H1 (cell line): ENCODE data around the gene TCF20. TPM values are rescaled to one million over a fixed set of nuclear protein-coding genes. Genes with fewer than 3 reads are reported as not detected.

Experiments
- CTCF ChIA-PET: fragments of 300-600 bp; sonication (Branson Sonifier 250); formaldehyde crosslinking; loops from one replicate; lab custom pipeline; 2021; ENCODE audit not compliant: partially characterized antibody; lab: Charles Lee
- POLR2A ChIA-PET: fragments of 300-600 bp; sonication (Branson Sonifier 250); formaldehyde crosslinking; loops from one replicate; lab custom pipeline; 2021; ENCODE audit warnings: inconsistent platforms; ENCODE audit not compliant: partially characterized antibody; lab: Charles Lee
- DNase-seq, 2 experiments: peaks; one replicate each; pipeline versions ENCODE4 v3.0.0 to v3.0.0-alpha.2; 2010 to 2022; ENCODE audit warnings: low spot score in 2 of 2, low read depth in 1 of 2, mixed read lengths in 1 of 2
- FAIRE-seq: peaks from 2 replicates; lab custom pipeline; 2011; peaks lifted over from hg19 to GRCh38; lab: Jason Lieb, UNC
- H2AFZ ChIP-seq: 2 replicates; pipeline ENCODE4 v1.8.1; 2012; ENCODE audit warnings: low read length, inconsistent platforms
- H2AK5ac ChIP-seq: 2 replicates; pipeline ENCODE4 v1.6.1; 2013; ENCODE audit warnings: low read depth, low read length
- H2BK120ac ChIP-seq: replicated peaks from 2 replicates; pipeline ENCODE3; 2013; ENCODE audit warnings: low read depth, low read length, inconsistent platforms
- H2BK12ac ChIP-seq: 2 replicates; pipeline ENCODE4 v1.6.1; 2013; ENCODE audit warnings: low read depth, low read length
- H2BK15ac ChIP-seq: 2 replicates; pipeline ENCODE4 v1.6.1; 2013; ENCODE audit warnings: low read length
- H2BK20ac ChIP-seq: 2 replicates; pipeline ENCODE4 v1.6.1; 2013; ENCODE audit warnings: low read length
- H2BK5ac ChIP-seq: 2 replicates; pipeline ENCODE4 v1.6.1; 2013; ENCODE audit warnings: low read depth, low read length
- H3K14ac ChIP-seq: 2 replicates; pipeline ENCODE4 v1.6.1; 2013; ENCODE audit warnings: inconsistent platforms; ENCODE audit not compliant: insufficient read length
- H3K18ac ChIP-seq: 2 replicates; pipeline ENCODE4 v1.6.1; 2013; ENCODE audit warnings: low read length; ENCODE audit errors: extremely low read depth
- H3K23ac ChIP-seq: 2 replicates; pipeline ENCODE4 v1.6.1; 2013; ENCODE audit warnings: inconsistent platforms; ENCODE audit not compliant: insufficient read length
- H3K23me2 ChIP-seq: 2 replicates; pipeline ENCODE4 v1.6.1; 2013; ENCODE audit warnings: low read depth, low read length
- H3K27ac ChIP-seq: 2 replicates; pipeline ENCODE4 v1.6.1; 2011; ENCODE audit warnings: low read depth, low read length, inconsistent platforms
- H3K27me3 ChIP-seq, 4 experiments: replicated peaks in 1 of 4; 1 replicate in 1 of 4; 2 replicates in 3 of 4; pipeline versions ENCODE4 v1.6.1 to v1.8.1; 2011 to 2013; ENCODE audit warnings: low read length in 3 of 4, mild to moderate bottlenecking in 3 of 4, inconsistent platforms in 2 of 4, mixed read lengths in 2 of 4, moderate library complexity in 1 of 4; ENCODE audit not compliant: control insufficient read depth in 3 of 4, insufficient read depth in 3 of 4; ENCODE audit errors: extremely low read depth in 1 of 4
- H3K36me3 ChIP-seq, 4 experiments: 2 replicates each; pipeline versions ENCODE4 v1.6.1 to v1.8.1; 2011 to 2013; ENCODE audit warnings: mild to moderate bottlenecking in 4 of 4, low read length in 3 of 4, moderate library complexity in 2 of 4, control low read depth in 1 of 4, inconsistent platforms in 1 of 4; ENCODE audit not compliant: insufficient read depth in 4 of 4, control insufficient read depth in 2 of 4
- H3K4ac ChIP-seq: replicated peaks from 2 replicates; pipeline ENCODE3; 2013; ENCODE audit warnings: low read length, low read depth, mixed read lengths, inconsistent platforms; ENCODE audit not compliant: insufficient read length
- H3K4me1 ChIP-seq, 4 experiments: replicated peaks in 1 of 4; 1 replicate in 1 of 4; 2 replicates in 3 of 4; pipeline versions ENCODE4 v1.6.1 to v1.8.1; 2011 to 2013; ENCODE audit warnings: low read length in 3 of 4, inconsistent platforms in 2 of 4, mixed read lengths in 1 of 4; ENCODE audit not compliant: insufficient read depth in 4 of 4, control insufficient read depth in 3 of 4
- H3K4me2 ChIP-seq, 2 experiments: 2 replicates each; pipeline versions ENCODE4 v1.6.1 to v1.8.1; 2011 to 2013; ENCODE audit warnings: low read depth in 2 of 2, low read length in 2 of 2, control low read depth in 1 of 2, inconsistent platforms in 1 of 2, mild to moderate bottlenecking in 1 of 2; ENCODE audit not compliant: insufficient read depth in 1 of 2
- H3K4me3 ChIP-seq, 4 experiments: fragments of 200-600, 300-600 bp in 1 of 4; sonication (generic), shearing (Covaris generic), sonication (Bioruptor Twin) in 1 of 4; 2 replicates each; pipeline versions ENCODE4 v1.5.1 to v1.8.1; 2011 to 2016; ENCODE audit warnings: low read length in 4 of 4, low read depth in 3 of 4, control low read depth in 2 of 4, inconsistent platforms in 2 of 4, mild to moderate bottlenecking in 2 of 4, mixed read lengths in 1 of 4, moderate library complexity in 1 of 4; ENCODE audit not compliant: insufficient read depth in 2 of 4; ENCODE audit errors: extremely low read depth in 1 of 4
- H3K56ac ChIP-seq: replicated peaks from 2 replicates; pipeline ENCODE3; 2013; ENCODE audit warnings: low read depth, mild to moderate bottlenecking, mixed read lengths, low read length, inconsistent platforms; ENCODE audit not compliant: insufficient read length
- H3K79me1 ChIP-seq: 2 replicates; pipeline ENCODE4 v1.6.1; 2013; ENCODE audit warnings: low read depth, low read length, control low read depth
- H3K79me2 ChIP-seq, 2 experiments: 2 replicates each; pipeline versions ENCODE4 v1.6.1 to v1.8.1; 2012 to 2013; ENCODE audit warnings: low read length in 2 of 2, mild to moderate bottlenecking in 2 of 2, inconsistent platforms in 1 of 2; ENCODE audit not compliant: insufficient read depth in 2 of 2, control insufficient read depth in 1 of 2
- H3K9ac ChIP-seq, 4 experiments: replicated peaks in 1 of 4; 1 replicate in 1 of 4; 2 replicates in 3 of 4; pipeline versions ENCODE4 v1.6.1 to v1.8.1; 2011 to 2013; ENCODE audit warnings: low read depth in 3 of 4, low read length in 3 of 4, control low read depth in 2 of 4, mild to moderate bottlenecking in 2 of 4, moderate library complexity in 2 of 4, inconsistent platforms in 1 of 4; ENCODE audit errors: extremely low read depth in 1 of 4
- H3K9me3 ChIP-seq, 2 experiments: 2 replicates each; pipeline versions ENCODE4 v1.6.1 to v1.8.1; 2012 to 2013; ENCODE audit warnings: mild to moderate bottlenecking in 2 of 2, moderate library complexity in 2 of 2, control low read depth in 1 of 2, inconsistent platforms in 1 of 2, low read depth in 1 of 2, low read length in 1 of 2, mixed read lengths in 1 of 2; ENCODE audit not compliant: insufficient read depth in 2 of 2
- H4K20me1 ChIP-seq, 2 experiments: replicated peaks in 1 of 2; 2 replicates each; pipeline versions ENCODE3 to v1.8.1; 2011 to 2013; ENCODE audit warnings: inconsistent platforms in 2 of 2, low read length in 2 of 2, mild to moderate bottlenecking in 1 of 2; ENCODE audit not compliant: insufficient read depth in 2 of 2, control insufficient read depth in 1 of 2
- H4K5ac ChIP-seq: 2 replicates; pipeline ENCODE4 v1.6.1; 2013; ENCODE audit warnings: low read length, low read depth, mixed read lengths, inconsistent platforms; ENCODE audit not compliant: insufficient read length
- H4K8ac ChIP-seq: 2 replicates; pipeline ENCODE4 v1.8.0; 2013; ENCODE audit warnings: mild to moderate bottlenecking, moderate library complexity, low read length, inconsistent platforms; ENCODE audit not compliant: insufficient read depth; ENCODE audit errors: extremely low read depth
- H4K91ac ChIP-seq: replicated peaks from 2 replicates; pipeline ENCODE3; 2013; ENCODE audit warnings: low read length, mixed read lengths, inconsistent platforms; ENCODE audit not compliant: insufficient read length
- CREB1 ChIP-seq: IDR thresholded peaks from 2 replicates; pipeline ENCODE4 v1.6.1; 2012; ENCODE audit warnings: inconsistent platforms
- E2F6 ChIP-seq: IDR thresholded peaks from 2 replicates; pipeline ENCODE4 v1.6.1; 2012; ENCODE audit warnings: inconsistent platforms
- WGBS, 2 experiments: shearing (Covaris generic) in 1 of 2; methylation state at CpG; one replicate each; pipeline versions ENCODE4 v1.1.6 to v1.1.7; 2013 to 2015; ENCODE audit warnings: low lambda C conversion rate in 2 of 2, mixed read lengths in 2 of 2, inconsistent platforms in 1 of 2, low coverage in 1 of 2, missing lambda C conversion rate in 1 of 2; ENCODE audit not compliant: insufficient replicate concordance in 2 of 2, insufficient coverage in 1 of 2, insufficient read length in 1 of 2; ENCODE audit errors: extremely low coverage in 1 of 2, missing lambda C conversion rate in 1 of 2; 5-methylcytosine and 5-hydroxymethylcytosine counted together
- polyA plus RNA-seq, 7 experiments: library from polyadenylated mRNA; depleted of rRNA in 3 of 7; stranded (reverse) in 5 of 7; unstranded in 2 of 7; fragments of >200 nt in 5 of 7; fragments of 200-250 nt in 2 of 7; gene quantifications; 1 replicate in 5 of 7; 2 replicates in 1 of 7; 4 replicates in 1 of 7; pipeline versions ENCODE4 v1.2.1 to v1.2.3, GENCODE V29; 2011 to 2013; ENCODE audit warnings: missing spikeins in 2 of 7, mixed read lengths in 2 of 7
- total RNA-seq: library from RNA; stranded (reverse); fragmentation: NEBNext Ultra II Directional; extraction: Animal tissue kit (Norgen Biotek cat#: 25700); gene quantifications from 2 replicates; pipeline ENCODE4 v1.2.1, GENCODE V29; 2021

Gene TCF20
- total and polyA plus RNA-seq, 2 of the 8 experiments (the other 6 are each of a cell fraction or from before 2014, with no cell fraction given) = 22.0 to 79.8 TPM

- H3K27me3 ChIP-seq = peaks cover 0 to 64% (median 47%) of the 10 kb centered on the region in 4 experiments; a peak in 6 of 7 replicates
- CTCF ChIA-PET = interaction anchor here (0.6 to 4.3 kb wide), 16 partner anchors 12 to 165 kb away, joined by 3 to 27 read pairs (median 4); no protein-coding TSS in a partner anchor
- 92% methylated on average over 5 of the region's 5 CpGs; no CpG with 5 or more reads in 1 of the 2 experiments for WGBS, 2 experiments
- H3K14ac ChIP-seq = no peak overlapping the region
- no peak overlapping the region for H3K23ac ChIP-seq
- peaks cover 8 to 26% (median 14%) of the 10 kb centered on the region in 4 experiments for H3K4me1 ChIP-seq
- no peak overlapping the region for H3K18ac ChIP-seq
- H3K27ac ChIP-seq = no peak overlapping the region
- H3K56ac ChIP-seq = no peak overlapping the region
- no peak overlapping the region for H3K9ac ChIP-seq
- no peak overlapping the region for H2BK12ac ChIP-seq
- no peak overlapping the region for H2BK20ac ChIP-seq
- no peak overlapping the region for H4K5ac ChIP-seq
- H4K91ac ChIP-seq = no peak overlapping the region
- H3K79me1 ChIP-seq = no peaks in the 10 kb centered on the region
- peaks cover 18 to 38% of the 10 kb centered on the region in 2 experiments for H4K20me1 ChIP-seq
- peak; percentile 49; the same call in 1 of the 2 replicates for TF ChIP-seq E2F6
- TF ChIP-seq CREB1 = no peak
- no peaks in the 10 kb centered on the region for H3K9me3 ChIP-seq
- H2AFZ ChIP-seq = no peak overlapping the region
- H3K4me2 ChIP-seq = no peak overlapping the region
- FAIRE-seq = no peak
- H3K79me2 ChIP-seq = no peaks in the 10 kb centered on the region
- no peak overlapping the region for H2BK120ac ChIP-seq
- H2BK5ac ChIP-seq = no peak overlapping the region
- no peaks in the 10 kb centered on the region for H3K36me3 ChIP-seq
- H3K4ac ChIP-seq = no peak overlapping the region
- POLR2A ChIA-PET = interaction anchor here (0.9 to 1.9 kb wide), 5 partner anchors 12 to 159 kb away, joined by 3 to 7 read pairs (median 3); no protein-coding TSS in a partner anchor
- no peak overlapping the region for H2AK5ac ChIP-seq
- H3K23me2 ChIP-seq = peaks cover 8% of the 10 kb centered on the region
- no peak for DNase-seq
- no peak overlapping the region for H3K4me3 ChIP-seq
- H4K8ac ChIP-seq = peak overlapping the region; percentile 9
- no peak overlapping the region for H2BK15ac ChIP-seq
Measured at GRCh38 chr22:42280836-42281235, 10.4 kb upstream of the TCF20 start.
